ENCODE data around the gene ZYG11B. TPM values are rescaled to one million over a fixed set of nuclear protein-coding genes. Genes with fewer than 3 reads are reported as not detected.
A peak's percentile ranks its signal among the peaks of the same experiment; 100 is the strongest.

Gene ZYG11B
- total and polyA plus RNA-seq, 9 of the 15 experiments (the other 6 are each of a cell fraction or from before 2014, with no cell fraction given), result 4.9 to 22.2 (median 12.2) TPM

DNA sequence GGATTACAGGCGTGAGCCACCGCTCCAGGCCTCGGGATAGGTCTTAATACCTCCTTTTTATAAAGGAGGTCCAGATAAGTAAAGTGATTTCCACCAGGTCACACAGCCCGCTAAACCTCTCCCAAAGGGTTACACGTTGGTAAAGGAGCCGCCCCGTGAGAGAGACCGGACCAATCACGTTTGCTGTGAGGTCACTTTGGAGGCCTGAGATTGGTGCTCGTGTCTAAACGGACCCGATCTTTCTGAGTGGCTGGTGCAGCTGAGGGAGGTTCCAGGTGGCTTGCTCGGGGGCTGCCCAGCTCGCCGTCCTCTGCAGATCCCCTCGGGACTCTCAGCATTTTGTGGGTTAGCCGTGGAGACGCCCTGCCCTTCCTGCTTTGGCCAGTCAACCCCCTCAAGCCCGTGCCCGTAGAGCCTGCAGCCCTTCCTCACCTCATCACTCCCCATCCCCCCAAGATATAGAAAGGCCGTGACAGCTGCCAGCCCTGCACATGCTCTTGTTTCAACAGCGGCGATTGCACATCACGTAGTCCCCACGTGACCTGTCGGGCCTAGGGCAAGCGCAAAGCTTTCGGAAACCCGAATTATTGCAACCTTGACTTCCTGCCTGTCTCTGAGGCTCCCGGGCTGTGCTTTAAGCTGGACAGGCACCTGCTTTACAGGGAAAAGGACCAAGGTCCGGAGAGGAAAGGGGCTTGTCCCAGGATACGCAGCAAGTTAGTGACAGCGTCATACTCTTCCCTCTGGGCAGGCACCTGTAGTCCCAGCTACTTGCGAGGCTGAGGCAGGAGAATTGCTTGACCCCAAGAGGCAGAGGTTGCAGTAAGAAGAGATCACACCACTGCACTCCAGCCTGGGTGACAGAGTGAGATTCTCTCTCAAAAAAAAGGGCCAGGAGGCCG is 23.1 kb upstream of the ZYG11B start (continued):
- TF ChIP-seq, protein P1, sequence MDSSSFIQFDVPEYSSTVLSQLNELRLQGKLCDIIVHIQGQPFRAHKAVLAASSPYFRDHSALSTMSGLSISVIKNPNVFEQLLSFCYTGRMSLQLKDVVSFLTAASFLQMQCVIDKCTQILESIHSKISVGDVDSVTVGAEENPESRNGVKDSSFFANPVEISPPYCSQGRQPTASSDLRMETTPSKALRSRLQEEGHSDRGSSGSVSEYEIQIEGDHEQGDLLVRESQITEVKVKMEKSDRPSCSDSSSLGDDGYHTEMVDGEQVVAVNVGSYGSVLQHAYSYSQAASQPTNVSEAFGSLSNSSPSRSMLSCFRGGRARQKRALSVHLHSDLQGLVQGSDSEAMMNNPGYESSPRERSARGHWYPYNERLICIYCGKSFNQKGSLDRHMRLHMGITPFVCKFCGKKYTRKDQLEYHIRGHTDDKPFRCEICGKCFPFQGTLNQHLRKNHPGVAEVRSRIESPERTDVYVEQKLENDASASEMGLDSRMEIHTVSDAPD (CRISPR knock-in tag; IDR thresholded peaks at IDR 0.05), result no peak
- TF ChIP-seq NFIC (IDR thresholded peaks at IDR 0.05) (0 out of 2 replicates have a peak, but pooled peaks have one; percentile 16), IRF1 (CRISPR knock-in tag; IDR thresholded peaks at IDR 0.05; ENCODE audit: borderline replicate concordance) (0 out of 2 replicates have a peak, but pooled peaks have one; percentile 54), ZNF175 (CRISPR knock-in tag; IDR thresholded peaks at IDR 0.05; ENCODE audit: low read depth) (peak; percentile 79; the same call in 1 of the 2 replicates), EGR1 (conservative IDR thresholded peaks at IDR 0.05) (no peak), MCM7 (IDR thresholded peaks at IDR 0.05) (no peak), C11orf30 (IDR thresholded peaks at IDR 0.05; ENCODE audit: low read depth) (0 out of 2 replicates have a peak, but pooled peaks have one; percentile 26), ZNF696 (CRISPR knock-in tag; conservative IDR thresholded peaks at IDR 0.05) (no peak), TGIF2 (CRISPR knock-in tag; IDR thresholded peaks at IDR 0.05) (0 out of 2 replicates have a peak, but pooled peaks have one; percentile 56), NEUROD1 (IDR thresholded peaks at IDR 0.05; ENCODE audit: borderline replicate concordance, low read depth, low read length, partially characterized antibody) (peak; percentile 66), ZNF431 (CRISPR knock-in tag; IDR thresholded peaks at IDR 0.05) (peak; percentile 69; the same call in 1 of the 2 replicates), NKRF (IDR thresholded peaks at IDR 0.05; ENCODE audit: borderline replicate concordance) (peak; percentile 95), CTCFL (IDR thresholded peaks at IDR 0.05; ENCODE audit: borderline replicate concordance, insufficient read depth, low read depth, low read length, poor library complexity, severe bottlenecking) (no peak), KLF1 (tag; IDR thresholded peaks at IDR 0.05) (peak; percentile 61; the same call in 1 of the 2 replicates)

All from K562 (cell line).